ENCODE data around the gene MYBPC3.

DNA sequence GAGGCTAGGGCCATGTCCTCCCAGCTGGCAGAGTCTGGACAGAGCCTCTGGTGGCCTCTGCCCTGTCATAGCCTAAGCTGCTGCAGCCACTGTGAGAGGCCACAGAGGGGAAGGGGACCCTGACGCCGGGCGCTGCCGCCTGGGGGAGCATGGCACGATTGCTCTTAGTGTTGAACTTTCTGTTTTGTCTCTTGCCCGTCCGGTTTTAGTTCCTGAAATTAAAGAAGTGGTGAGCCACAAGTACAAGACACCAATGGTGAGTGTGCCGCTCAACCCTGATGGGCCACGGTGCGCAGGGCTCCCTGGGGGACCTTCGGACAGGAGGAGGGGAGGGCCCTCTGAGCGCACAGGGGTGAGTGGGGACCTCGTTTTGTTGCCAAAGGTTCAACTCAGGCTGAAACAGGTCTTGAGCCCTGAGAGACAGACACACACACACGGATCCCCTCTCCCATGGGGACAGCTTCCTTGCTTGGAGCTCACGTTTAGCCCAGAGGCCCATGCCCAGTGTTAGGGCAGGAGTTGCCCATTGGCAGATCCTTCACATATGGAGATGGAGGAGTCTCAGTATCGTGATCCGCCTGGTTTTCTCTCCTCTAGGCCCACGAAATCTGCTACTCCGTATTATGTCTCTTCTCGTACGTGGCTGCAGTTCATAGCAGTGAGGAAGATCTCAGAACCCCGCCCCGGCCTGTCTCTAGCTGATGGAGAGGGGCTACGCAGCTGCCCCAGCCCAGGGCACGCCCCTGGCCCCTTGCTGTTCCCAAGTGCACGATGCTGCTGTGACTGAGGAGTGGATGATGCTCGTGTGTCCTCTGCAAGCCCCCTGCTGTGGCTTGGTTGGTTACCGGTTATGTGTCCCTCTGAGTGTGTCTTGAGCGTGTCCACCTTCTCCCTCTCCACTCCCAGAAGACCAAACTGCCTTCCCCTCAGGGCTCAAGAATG lies 23.8 kb downstream of the MYBPC3 start:
- no peak for TF ChIP-seq EZH2 (IDR thresholded peaks at IDR 0.05)
- TF ChIP-seq POLR2AphosphoS5 (IDR thresholded peaks at IDR 0.05; ENCODE audit: borderline replicate concordance, low read depth, low read length) = no peak
